NCI-H2107 treated with DMSO at 0.1 percent for 48 hours (cell line): ENCODE measurements around the gene TMEM141.
"Not testable (repeated sequence)": the region's sequence is repeated elsewhere in the genome, so short reads cannot be mapped to it uniquely, and the experiment has no call there.

Experiments used
- DNase-seq: peaks from one replicate; lab custom pipeline; 2025; ENCODE audit not compliant: unreplicated experiment; lab: John Stamatoyannopoulos, UW

Gene TMEM141

DNA sequence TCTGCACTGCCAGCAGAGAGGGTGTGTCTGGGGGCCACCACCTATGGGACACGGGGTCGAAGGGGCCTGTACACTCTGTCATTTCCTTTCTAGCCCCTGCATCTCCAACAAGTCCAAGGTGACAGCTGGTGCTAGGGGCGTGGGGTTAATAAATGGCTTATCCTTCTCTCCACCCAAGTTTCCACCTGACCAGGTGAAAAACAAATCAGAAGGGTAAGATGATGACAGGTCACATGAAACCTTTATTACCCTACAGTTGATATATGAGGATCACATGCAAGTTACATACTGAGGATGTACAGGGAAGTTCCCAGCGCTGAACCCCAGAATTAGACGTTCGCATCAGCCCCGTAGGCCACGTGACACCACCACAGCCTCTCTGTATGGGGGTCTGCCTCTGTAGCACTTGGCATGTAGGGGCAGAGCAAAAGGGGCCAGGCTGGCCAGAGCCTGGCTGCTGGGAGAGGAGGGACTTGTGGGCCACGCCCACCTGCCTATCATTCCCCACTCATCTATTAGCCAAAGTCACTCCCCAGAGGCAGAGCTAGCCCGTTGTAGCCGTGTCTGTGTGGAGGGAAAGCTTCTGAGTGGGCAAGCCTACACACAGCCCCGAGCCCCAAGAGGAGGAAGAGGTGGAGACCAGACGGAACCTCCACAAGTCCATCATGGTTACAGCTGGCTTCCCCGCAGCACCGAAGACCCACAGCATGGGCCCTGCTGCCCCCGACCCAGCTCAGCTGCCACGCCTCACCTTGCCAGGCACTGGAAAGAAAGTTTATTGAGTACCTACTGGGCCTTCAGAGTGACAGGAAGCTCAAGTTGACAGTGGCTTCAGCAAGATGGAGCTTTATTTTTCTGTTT, 2.2 kb downstream of the TMEM141 start:
- no peak for DNase-seq

DNA sequence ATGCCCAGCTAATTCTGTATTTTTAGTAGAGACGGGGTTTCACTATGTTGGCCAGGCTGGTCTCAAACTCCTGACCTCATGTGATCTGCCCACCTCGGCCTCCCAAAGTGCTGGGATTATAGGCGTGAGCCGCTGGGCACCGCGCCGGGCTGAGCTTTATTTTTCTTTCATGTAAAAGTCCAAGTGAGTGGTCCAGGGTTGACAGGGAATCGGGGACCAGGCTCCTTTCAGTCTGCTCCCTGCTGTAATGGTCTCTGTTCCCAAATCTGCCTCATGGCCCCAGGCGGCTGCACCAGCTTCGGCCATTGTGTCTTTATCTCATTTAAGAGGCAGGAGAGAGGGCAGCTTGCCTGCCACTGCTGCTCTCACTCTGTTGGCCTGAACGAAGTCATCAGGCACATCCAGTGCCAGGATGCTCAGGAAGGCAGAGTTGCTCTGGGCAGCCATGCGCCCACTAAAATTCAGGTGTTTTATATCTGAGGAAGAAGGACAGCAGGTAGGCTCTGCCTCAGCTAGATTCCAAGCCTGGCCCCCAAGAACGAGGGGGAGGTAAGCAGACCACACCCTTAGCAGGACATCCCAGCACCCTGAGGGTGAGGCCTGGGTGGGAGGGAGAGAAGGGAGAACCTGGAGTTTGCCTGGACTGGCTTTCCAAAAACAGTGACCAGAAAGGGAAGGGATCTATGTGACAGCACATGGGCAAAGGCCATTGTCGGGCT, 3.3 kb downstream of the TMEM141 start:
- no peak for DNase-seq

DNA sequence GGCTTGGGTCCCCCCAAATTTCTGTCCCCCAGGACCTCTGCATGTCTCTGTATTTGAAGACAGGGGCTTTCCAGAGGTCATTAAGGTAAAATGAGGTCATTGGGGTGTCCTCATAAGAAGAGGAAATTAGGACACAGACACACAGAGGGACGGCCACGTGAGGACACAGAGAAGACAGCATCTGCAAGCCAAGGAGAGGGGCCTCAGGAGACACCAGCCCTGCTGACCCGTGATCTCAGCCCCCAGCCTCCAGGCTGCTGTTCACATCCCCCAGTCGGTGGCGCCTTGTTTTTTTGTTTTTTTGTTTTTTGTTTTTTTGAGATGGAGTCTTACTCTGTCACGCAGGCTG, 3.8 kb downstream of the TMEM141 start:
- DNase-seq, result no peak

DNA sequence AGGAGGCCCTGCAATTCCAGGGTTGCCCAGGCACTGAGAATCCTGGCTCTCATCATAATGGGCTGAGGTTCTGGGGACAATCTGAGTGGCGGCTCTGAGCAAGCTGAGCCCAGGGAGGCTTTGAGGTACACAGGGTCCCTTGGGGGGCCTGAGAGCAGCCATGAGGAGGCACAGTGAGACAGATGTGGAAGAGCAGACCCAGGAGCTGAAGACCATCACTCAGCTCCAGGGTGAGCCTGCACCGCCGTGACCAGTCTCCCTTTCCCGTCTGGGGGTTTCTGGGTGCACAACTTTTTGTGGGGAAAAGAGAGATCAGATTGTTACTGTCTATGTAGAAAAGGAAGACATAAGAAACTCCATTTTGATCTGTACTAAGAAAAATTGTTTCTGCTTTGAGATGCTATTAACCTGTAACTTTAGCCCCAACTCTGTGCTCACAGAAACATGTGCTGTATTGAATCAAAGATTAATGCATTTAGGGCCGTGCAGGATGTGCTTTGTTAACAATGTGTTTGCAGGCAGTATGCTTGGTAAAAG, 5.2 kb downstream of the TMEM141 start, which contains the start of gene CCDC183:
Gene CCDC183, plus strand, starts transcription at position 101 of the 537 bp plus-strand sequence. Its CDS starts 60 bp downstream, at position 161.
- no peak for DNase-seq

DNA sequence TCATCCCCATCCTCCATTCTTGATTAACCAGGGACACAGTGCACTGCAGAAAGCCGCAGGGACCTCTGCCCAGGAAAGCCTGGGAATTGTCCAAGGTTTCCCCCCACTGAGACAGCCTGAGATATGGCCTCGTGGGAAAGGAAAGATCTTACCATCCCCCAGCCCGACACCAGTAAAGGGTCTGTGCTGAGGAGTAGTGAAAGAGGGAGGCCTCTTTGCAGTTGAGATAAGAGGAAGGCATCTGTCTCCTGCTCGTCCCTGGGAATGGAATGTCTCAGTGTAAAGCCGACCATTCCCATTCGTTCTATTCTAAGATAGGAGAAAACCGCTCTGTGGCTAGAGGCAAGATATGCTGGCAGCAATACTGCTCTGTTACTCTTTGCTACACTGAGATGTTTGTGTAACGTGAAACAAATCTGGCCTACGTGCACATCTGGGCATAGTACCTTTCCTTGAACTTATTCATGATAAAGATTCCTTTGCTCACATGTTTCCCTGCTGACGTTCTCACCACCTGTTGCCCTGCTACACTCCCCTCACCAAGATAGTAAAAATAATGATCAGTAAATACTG, 5.7 kb downstream of the TMEM141 start:
- not testable (repeated sequence) for DNase-seq

DNA sequence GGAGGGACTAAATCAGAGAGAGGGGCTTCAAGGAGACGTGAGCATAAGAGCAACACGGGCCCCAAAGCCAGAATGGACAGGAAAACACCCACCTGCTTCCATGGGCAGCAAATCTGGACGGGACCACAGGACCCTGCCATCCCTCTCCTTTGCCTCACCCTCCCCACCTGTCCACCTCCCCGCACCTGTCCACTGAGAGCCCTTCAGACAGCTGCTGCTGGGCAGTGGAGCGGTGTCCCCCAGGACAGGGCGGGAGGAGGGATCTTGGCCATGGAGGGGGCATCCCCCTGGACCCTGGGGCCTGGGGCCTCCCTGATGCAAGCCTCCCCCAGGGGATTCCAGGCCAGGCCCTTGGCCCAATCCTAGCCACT, 7.5 kb downstream of the TMEM141 start:
- DNase-seq, result no peak

DNA sequence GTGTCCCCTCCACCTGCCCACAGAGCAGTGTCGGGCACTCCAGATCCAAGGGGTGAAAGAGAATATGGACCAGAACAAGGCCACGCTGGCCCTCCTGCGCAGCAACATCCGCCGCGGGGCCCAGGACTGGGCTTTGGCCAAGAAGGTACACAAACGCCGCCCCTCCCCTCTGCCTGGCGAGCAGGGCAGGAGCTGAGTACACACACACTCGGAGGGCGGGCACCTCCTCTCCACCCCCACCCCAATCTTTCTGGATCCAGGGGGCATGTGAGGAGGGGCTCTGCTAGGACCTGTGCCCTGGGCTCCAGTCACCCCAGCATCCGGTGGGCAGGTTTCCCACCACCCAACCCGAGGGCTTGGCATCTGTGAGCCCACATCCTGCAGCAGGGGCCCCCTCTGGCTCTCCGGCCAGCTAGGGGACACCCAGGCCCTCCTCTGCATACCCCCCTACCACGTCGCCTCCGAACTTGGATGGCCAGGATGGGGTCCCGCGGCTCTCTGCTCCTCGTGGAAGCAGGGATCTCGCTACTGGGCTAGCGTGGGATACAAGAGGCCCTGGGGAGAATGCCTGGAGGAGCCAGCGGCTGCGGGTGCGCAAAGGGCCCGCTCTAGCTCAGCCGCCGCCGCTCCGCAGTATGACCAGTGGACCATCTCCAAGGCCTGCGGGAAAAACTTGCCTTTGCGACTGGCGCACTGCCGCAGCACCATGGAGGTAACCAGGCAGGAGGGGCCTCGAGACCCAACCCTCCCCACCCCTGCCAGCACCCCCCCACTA, 8.1 kb downstream of the TMEM141 start:
- DNase-seq, result no peak

DNA sequence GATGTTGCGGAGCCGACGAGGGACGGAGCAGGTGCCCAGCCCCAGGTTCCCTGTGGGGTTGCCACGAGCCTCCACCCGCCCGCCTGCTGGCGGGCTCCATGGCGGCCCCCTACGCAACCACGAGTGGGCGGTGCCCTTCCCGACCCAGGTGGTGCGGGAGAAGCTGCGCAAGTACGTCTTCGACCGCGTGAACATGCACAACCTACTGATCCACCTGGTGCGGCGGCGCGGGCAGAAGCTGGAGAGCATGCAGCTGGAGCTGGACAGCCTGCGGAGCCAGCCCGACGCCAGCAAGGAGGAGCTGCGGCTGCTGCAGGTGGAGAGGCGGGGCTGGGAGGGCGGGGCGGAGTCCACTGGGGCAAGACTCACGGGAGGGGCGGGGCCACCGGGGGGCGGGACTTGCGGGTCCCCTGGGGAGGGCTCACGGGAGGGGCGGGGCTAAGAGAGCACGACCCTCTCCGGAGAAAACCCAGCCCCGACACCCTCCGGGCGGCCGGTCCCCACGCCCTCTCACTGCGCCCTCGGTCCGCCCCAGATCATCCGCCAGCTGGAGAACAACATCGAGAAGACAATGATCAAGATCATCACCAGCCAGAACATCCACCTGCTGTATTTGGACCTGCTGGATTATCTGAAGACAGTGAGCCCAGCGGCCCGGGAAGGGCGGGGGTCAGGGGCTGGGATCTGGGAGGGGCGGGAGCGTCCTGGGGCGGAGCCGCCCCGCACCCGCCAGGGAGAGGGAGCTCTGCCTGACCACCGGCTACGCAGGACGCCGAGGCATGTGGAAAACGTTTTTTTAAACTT, 8.9 kb downstream of the TMEM141 start:
- peak; percentile 81 for DNase-seq

DNA sequence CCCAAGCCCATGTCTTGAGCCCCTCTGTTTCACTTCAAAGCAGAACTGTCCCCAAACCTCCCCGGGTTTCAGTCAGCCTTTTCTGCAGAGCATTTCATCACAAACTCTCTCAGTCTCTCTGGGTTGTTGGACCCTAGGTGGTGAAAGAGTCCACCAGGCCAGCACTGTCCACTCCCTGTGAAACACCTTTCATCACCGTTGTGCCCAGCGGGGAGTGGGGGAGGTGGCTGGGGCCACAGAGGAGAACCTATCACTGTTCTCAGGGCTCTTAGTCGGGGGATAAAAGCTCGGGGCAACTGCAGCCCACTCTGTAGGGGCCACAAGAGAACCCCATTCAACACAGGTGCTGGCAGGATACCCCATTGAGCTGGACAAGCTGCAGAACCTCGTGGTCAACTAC, 11.2 kb downstream of the TMEM141 start:
- DNase-seq, result no peak

DNA sequence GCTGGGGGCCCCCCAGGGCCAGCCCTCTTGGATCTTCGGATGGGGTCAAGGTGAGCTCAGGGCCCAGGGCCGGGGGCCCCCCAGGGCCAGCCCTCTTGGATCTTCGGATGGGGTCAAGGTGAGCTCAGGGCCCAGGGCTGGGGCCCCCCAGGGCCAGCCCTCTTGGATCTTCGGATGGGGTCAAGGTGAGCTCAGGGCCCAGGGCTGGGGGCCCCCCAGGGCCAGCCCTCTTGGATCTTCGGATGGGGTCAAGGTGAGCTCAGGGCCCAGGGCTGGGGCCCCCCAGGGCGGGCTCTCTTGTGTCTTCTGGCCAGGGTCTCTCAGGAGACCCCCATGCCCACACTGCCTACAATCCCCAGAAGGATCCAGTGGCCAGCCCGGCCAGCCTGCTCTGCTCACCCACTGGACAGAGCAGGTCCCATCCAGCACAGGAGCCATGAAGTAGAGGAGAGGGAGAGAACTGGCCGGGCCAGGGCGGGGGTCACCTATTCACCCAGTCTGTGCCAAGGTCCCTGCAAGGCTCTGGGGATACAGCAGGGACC, 11.9 kb downstream of the TMEM141 start:
- DNase-seq, result not testable (repeated sequence)

DNA sequence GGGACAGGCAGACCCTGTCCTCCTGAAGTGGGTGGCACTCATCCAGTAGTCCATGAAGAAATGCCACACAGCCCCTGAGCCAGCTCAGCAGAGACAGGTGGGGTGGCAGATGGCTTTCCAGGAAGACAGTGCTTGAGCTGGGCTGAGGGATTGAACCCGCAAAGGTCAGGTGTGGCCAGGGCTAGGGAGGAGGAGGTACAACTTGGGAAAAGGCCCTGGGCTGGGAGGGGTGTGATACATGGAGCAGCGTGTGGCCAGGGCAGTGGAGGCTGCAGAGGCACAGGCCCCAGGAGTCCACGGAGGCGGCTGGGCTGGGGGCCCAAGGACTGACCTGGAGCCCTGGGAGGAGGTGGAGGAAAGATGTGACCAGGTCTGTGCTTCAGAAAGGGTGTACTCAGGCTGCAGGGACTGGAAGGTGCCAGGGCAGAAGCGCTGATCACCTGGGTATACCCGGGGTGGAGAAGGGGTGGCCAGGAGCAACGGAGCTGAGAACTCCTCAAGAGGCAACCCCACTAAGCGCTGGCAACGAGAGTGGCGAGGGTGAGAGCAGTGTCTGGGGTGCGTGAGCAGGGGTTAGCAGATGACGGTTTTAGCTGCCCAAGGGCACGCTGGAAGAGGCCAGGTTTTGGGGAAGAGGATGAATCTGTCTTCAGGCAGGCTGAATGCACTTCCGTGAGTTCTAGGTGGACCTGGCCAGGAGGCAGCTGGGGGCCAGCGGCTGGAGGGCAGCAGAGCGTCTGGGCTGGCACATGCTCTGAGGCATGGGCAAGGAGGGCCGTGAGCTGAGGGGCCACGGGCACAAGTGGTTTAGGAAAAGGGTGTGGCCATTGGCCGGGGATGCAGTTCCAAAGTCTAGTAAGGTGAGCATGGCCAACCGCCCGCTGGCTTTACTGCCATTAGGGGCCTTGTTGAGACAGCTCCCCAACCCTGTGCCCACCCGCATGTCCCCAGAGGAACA, 12.7 kb downstream of the TMEM141 start:
- DNase-seq, result no peak

DNA sequence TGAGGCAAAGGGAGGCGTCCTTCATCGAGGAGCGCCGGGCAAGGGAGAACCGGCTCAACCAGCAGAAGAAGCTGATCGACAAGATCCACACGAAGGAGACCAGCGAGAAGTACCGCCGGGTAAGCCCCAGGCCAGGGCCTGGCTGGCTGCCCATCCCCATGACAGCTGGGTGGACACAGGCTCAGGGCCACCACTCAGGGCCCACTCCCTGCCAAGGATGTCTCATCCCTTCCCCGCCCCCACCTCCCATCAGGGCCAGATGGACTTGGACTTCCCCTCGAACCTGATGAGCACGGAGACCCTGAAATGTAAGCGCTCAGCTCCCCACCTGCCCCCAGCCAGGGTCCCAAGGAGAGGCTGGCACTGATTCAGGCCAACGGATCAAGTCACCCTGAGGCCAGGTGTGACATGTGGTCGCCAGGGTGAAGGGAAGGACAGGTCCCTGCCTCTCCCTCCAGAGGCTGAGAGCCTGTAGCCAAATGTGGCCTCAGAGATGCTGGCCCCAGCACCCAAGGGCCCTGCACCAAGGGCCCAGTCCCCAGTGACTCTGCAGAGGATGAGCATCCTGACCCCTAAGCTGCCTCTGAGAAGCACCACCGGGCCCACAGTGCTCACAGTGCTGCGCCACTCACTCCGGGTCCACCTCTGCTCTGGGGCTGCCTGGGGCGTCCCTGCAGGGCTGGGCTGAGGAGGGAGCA, 13.5 kb downstream of the TMEM141 start:
- no peak for DNase-seq

DNA sequence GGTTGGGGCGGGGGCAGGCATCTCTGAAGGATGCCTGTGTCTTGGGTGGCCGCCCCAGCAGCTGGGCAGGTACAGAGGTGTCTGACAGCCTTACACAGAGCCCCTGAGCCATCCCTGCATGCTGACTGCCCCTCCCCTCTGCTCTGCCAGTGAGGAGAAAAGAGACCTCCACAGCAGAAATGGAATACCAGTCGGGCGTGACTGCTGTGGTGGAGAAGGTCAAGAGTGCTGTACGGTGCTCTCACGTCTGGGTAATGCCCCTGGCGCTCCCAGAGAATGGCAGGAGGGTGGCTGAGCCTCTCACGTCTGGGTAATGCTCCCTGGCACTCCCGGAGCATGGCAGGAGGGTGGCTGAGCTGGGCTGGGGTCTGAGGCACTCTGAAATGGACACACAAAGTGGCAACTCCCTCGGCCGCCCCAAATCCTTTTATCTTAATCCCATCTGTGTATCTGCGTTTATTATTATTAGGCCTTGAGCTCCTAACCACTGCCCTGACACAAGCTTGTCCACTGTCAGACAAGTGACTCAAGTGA, 14.1 kb downstream of the TMEM141 start:
- no peak for DNase-seq

DNA sequence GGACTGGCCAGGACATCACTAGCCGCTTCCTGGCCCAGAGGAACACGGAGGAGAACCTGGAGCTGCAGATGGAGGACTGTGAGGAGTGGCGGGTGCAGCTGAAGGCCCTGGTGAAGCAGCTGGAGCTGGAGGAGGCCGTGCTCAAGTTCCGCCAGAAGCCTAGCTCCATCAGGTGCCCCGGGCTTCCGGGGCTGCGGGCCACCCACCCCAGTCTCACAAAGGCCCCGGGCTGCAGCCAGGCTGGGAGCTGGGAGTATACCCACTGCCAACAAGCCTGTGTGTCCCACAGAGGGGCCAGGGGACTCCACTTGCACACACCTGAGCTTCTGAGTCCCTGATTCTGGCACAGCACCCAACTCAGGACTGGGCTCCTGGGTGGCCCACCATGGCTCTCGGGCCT, 14.9 kb downstream of the TMEM141 start:
- DNase-seq, result no peak

DNA sequence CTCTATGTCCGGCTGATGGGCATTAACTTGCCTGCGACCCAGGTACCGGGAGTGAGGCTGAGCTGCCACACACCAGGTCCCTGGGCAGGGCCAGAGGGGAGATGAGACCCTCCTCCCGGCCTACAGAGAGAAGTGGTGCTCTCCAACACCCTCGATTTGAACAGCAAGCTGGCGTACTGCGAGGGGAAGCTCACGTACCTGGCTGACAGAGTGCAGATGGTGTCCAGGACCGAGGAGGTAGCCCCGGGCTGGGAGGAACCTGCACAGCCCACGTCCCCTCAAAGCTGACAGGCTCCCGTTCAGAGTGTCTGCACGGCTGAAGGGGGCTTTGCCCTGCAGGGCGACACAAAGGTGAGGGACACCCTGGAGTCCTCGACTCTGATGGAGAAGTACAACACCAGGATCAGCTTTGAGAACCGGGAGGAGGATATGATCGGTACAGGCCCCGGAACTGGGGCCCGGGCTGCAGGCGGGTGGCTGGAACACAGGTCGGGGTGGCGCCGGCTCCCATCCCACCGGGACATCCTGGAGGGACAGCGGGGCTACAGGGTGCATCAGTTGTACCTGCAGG, 15.6 kb downstream of the TMEM141 start:
- no peak for DNase-seq

DNA sequence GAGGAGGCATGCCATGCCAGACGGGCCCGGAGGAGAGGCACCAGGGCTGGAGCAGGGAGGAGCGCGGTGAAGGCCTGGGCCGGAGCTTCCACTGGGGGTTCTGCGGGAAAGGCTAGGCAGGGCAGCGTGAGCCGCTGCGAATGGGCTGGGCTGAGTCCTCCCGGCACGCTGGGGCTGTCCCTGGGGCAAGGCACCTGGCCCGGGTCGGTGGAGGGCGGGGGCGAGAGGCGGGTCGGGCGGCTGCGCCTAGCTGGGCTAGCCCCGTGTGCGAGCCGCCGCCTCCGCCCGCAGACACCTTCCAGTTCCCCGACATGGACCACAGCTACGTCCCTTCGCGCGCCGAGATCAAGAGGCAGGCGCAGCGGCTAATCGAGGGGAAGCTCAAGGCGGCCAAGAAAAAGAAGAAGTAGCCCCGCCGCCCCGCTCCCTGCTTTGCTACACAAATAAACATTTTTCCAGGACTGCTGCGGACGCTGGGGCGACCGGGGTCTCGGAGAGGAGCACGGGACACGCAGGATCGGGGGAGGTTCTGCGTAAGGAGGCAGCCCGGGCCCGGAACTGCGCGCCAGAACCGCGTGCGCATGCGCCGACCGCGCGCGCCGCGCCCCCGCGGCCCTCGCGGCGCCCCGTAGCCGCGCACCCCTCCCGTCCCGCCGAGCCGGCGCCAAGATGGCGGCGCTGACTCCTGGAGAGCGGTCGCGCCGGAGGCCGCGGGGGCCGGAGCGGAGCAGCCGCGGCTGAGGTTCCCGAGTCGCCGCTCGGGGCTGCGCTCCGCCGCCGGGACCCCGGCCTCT, 16.3 kb downstream of the TMEM141 start, which contains the start of gene RABL6:
Gene RABL6, plus strand, starts transcription at position 668 of the 794 bp plus-strand sequence. CDS start 249 bp downstream, outside the sequence.
- DNase-seq, result peak; percentile 45
